Measurements from ENCODE around the gene TNRC6C. TPM values are rescaled to one million over a fixed set of nuclear protein-coding genes. Genes with fewer than 3 reads are reported as not detected.

Gene TNRC6C
- total and polyA plus RNA-seq, 2 donors = 11.8 to 12.0 TPM

GRCh38 chr17:78128551-78129350, 170.2 kb downstream of the TNRC6C start, which contains the start of gene TMC6:
Gene TMC6, minus strand, starts transcription at chr17:78128755. Its CDS starts 1,923 bp downstream, at chr17:78126832.
- Histone ChIP-seq H3K4me3 (ENCODE audit: low read length in 2 of 2) (peak within 1 kb of the TSS; percentile 93 to 97), H3K4me1 (ENCODE audit: control insufficient read depth in 2 of 2, insufficient read depth in 2 of 2, low read length in 2 of 2) (peaks cover 56 to 90% of the 10 kb centered on the region in 2 donors), H3K27ac (ENCODE audit: low read depth in 1 of 2, low read length in 1 of 2) (peak within 1 kb of the TSS; percentile 99), H3K36me3 (ENCODE audit: control insufficient read depth in 2 of 2, insufficient read depth in 2 of 2, low read length in 1 of 2) (peaks cover 39 to 45% of the 10 kb centered on the region in 2 donors), H3K27me3 (ENCODE audit: control insufficient read depth in 2 of 2, insufficient read depth in 1 of 2, low read length in 1 of 2) (peaks cover 0 to 3% of the 10 kb centered on the region in 2 donors), H3K9me3 (ENCODE audit: control insufficient read depth in 2 of 2, insufficient read depth in 1 of 2, low read length in 1 of 2) (peaks cover 0 to 14% of the 10 kb centered on the region in 2 donors)
- DNase-seq (ENCODE audit: low read depth in 6 of 9, low spot score in 9 of 9) = peak in 5 of 9 donors; percentile 71 to 92 (median 82)
- WGBS = under 1% methylated on average over 53 of the region's 54 CpGs

GRCh38 chr17:78129351-78130089, 171.0 kb downstream of the TNRC6C start:
- DNase-seq (ENCODE audit: low read depth in 6 of 9, low spot score in 9 of 9) = peak in 5 of 9 donors; percentile 64 to 89 (median 74)

GRCh38 chr17:78130090-78130436, 171.6 kb downstream of the TNRC6C start:
- 5% methylated on average over 5 of the region's 5 CpGs for WGBS
- Histone ChIP-seq H3K36me3 (ENCODE audit: control insufficient read depth in 2 of 2, insufficient read depth in 2 of 2, low read length in 1 of 2) (peaks cover 39 to 45% of the 10 kb centered on the region in 2 donors), H3K9me3 (ENCODE audit: control insufficient read depth in 2 of 2, insufficient read depth in 1 of 2, low read length in 1 of 2) (peaks cover 0 to 17% of the 10 kb centered on the region in 2 donors), H3K4me1 (ENCODE audit: control insufficient read depth in 2 of 2, insufficient read depth in 2 of 2, low read length in 2 of 2) (peaks cover 55 to 90% of the 10 kb centered on the region in 2 donors), H3K4me3 (ENCODE audit: low read length in 2 of 2) (peak overlapping the region; percentile 93 to 97), H3K27me3 (ENCODE audit: control insufficient read depth in 2 of 2, insufficient read depth in 1 of 2, low read length in 1 of 2) (peaks cover 0 to 3% of the 10 kb centered on the region in 2 donors), H3K27ac (ENCODE audit: low read depth in 1 of 2, low read length in 1 of 2) (peak overlapping the region; percentile 99)
- no peak for DNase-seq (ENCODE audit: low read depth in 6 of 9, low spot score in 9 of 9)

More at GRCh38 chr17:78129351-78130089, 171.0 kb downstream of the TNRC6C start:
- peaks cover 0 to 3% of the 10 kb centered on the region in 2 donors for H3K27me3 ChIP-seq (ENCODE audit: control insufficient read depth in 2 of 2, insufficient read depth in 1 of 2, low read length in 1 of 2)
- H3K4me3 ChIP-seq (ENCODE audit: low read length in 2 of 2) = peak overlapping the region; percentile 93 to 97
- WGBS = 55% methylated on average over 4 of the region's 4 CpGs
- peaks cover 0 to 15% of the 10 kb centered on the region in 2 donors for H3K9me3 ChIP-seq (ENCODE audit: control insufficient read depth in 2 of 2, insufficient read depth in 1 of 2, low read length in 1 of 2)
- peak overlapping the region; percentile 99 for H3K27ac ChIP-seq (ENCODE audit: low read depth in 1 of 2, low read length in 1 of 2)
- H3K36me3 ChIP-seq (ENCODE audit: control insufficient read depth in 2 of 2, insufficient read depth in 2 of 2, low read length in 1 of 2) = peaks cover 39 to 45% of the 10 kb centered on the region in 2 donors
- H3K4me1 ChIP-seq (ENCODE audit: control insufficient read depth in 2 of 2, insufficient read depth in 2 of 2, low read length in 2 of 2) = peaks cover 59 to 90% of the 10 kb centered on the region in 2 donors

GRCh38 chr17:78130437-78131101, 172.1 kb downstream of the TNRC6C start, which contains the start of gene TMC8:
Gene TMC8, plus strand, starts transcription at chr17:78130771. Its CDS starts 818 bp downstream, at chr17:78131589.
- WGBS = 8% methylated on average over 10 of the region's 10 CpGs
- Histone ChIP-seq H3K27ac (ENCODE audit: low read depth in 1 of 2, low read length in 1 of 2) (peak within 1 kb of the TSS; percentile 99), H3K36me3 (ENCODE audit: control insufficient read depth in 2 of 2, insufficient read depth in 2 of 2, low read length in 1 of 2) (peaks cover 39 to 45% of the 10 kb centered on the region in 2 donors), H3K9me3 (ENCODE audit: control insufficient read depth in 2 of 2, insufficient read depth in 1 of 2, low read length in 1 of 2) (peaks cover 0 to 17% of the 10 kb centered on the region in 2 donors), H3K4me1 (ENCODE audit: control insufficient read depth in 2 of 2, insufficient read depth in 2 of 2, low read length in 2 of 2) (peaks cover 51 to 90% of the 10 kb centered on the region in 2 donors), H3K27me3 (ENCODE audit: control insufficient read depth in 2 of 2, insufficient read depth in 1 of 2, low read length in 1 of 2) (peaks cover 0 to 3% of the 10 kb centered on the region in 2 donors), H3K4me3 (ENCODE audit: low read length in 2 of 2) (peak within 1 kb of the TSS; percentile 93 to 97)
- DNase-seq (ENCODE audit: low read depth in 6 of 9, low spot score in 9 of 9) = peak in 7 of 9 donors; percentile 82 to 95 (median 87)

- Histone ChIP-seq H3K27me3 (ENCODE audit: control insufficient read depth in 2 of 2, insufficient read depth in 1 of 2, low read length in 1 of 2) (peaks cover 0 to 3% of the 10 kb centered on the region in 2 donors), H3K4me3 (ENCODE audit: low read length in 2 of 2) (peak overlapping the region; percentile 93 to 97), H3K4me1 (ENCODE audit: control insufficient read depth in 2 of 2, insufficient read depth in 2 of 2, low read length in 2 of 2) (peaks cover 46 to 88% of the 10 kb centered on the region in 2 donors), H3K9me3 (ENCODE audit: control insufficient read depth in 2 of 2, insufficient read depth in 1 of 2, low read length in 1 of 2) (peaks cover 0 to 17% of the 10 kb centered on the region in 2 donors), H3K36me3 (ENCODE audit: control insufficient read depth in 2 of 2, insufficient read depth in 2 of 2, low read length in 1 of 2) (peaks cover 40 to 45% of the 10 kb centered on the region in 2 donors), H3K27ac (ENCODE audit: low read depth in 1 of 2, low read length in 1 of 2) (peak overlapping the region; percentile 99)
- DNase-seq (ENCODE audit: low read depth in 6 of 9, low spot score in 9 of 9) = peak in 1 of 9 donors; percentile 65
- WGBS = 3% methylated on average over 74 of the region's 74 CpGs
These were observed 172.9 kb downstream of the TNRC6C start for GRCh38 chr17:78131172-78132083.

- H3K4me3 ChIP-seq (ENCODE audit: low read length in 2 of 2) = peak overlapping the region; percentile 93 to 97
- 3% methylated on average over 38 of the region's 38 CpGs for WGBS
- H3K27ac ChIP-seq (ENCODE audit: low read depth in 1 of 2, low read length in 1 of 2) = peak overlapping the region; percentile 99
- H3K36me3 ChIP-seq (ENCODE audit: control insufficient read depth in 2 of 2, insufficient read depth in 2 of 2, low read length in 1 of 2) = peaks cover 48 to 49% of the 10 kb centered on the region in 2 donors
- DNase-seq (ENCODE audit: low read depth in 6 of 9, low spot score in 9 of 9) = peak in 5 of 9 donors; percentile 68 to 93 (median 86)
- H3K4me1 ChIP-seq (ENCODE audit: control insufficient read depth in 2 of 2, insufficient read depth in 2 of 2, low read length in 2 of 2) = peaks cover 42 to 88% of the 10 kb centered on the region in 2 donors
- H3K27me3 ChIP-seq (ENCODE audit: control insufficient read depth in 2 of 2, insufficient read depth in 1 of 2, low read length in 1 of 2) = peaks cover 0 to 3% of the 10 kb centered on the region in 2 donors
- peaks cover 0 to 17% of the 10 kb centered on the region in 2 donors for H3K9me3 ChIP-seq (ENCODE audit: control insufficient read depth in 2 of 2, insufficient read depth in 1 of 2, low read length in 1 of 2)
These were observed 173.7 kb downstream of the TNRC6C start for GRCh38 chr17:78132084-78132676.

GRCh38 chr17:78132767-78133178, 174.3 kb downstream of the TNRC6C start:
- Histone ChIP-seq H3K4me1 (ENCODE audit: control insufficient read depth in 2 of 2, insufficient read depth in 2 of 2, low read length in 2 of 2) (peaks cover 40 to 88% of the 10 kb centered on the region in 2 donors), H3K27me3 (ENCODE audit: control insufficient read depth in 2 of 2, insufficient read depth in 1 of 2, low read length in 1 of 2) (peaks cover 0 to under 1% of the 10 kb centered on the region in 2 donors), H3K36me3 (ENCODE audit: control insufficient read depth in 2 of 2, insufficient read depth in 2 of 2, low read length in 1 of 2) (peaks cover 53 to 55% of the 10 kb centered on the region in 2 donors), H3K27ac (ENCODE audit: low read depth in 1 of 2, low read length in 1 of 2) (peak overlapping the region; percentile 99), H3K9me3 (ENCODE audit: control insufficient read depth in 2 of 2, insufficient read depth in 1 of 2, low read length in 1 of 2) (peaks cover 0 to 12% of the 10 kb centered on the region in 2 donors), H3K4me3 (ENCODE audit: low read length in 2 of 2) (peak overlapping the region; percentile 93 to 97)
- DNase-seq (ENCODE audit: low read depth in 6 of 9, low spot score in 9 of 9) = no peak
- WGBS = 79% methylated on average over 9 of the region's 9 CpGs

All from thymus (tissue), 11 donors.